SK-N-SH treated with all-trans-retinoic acid at 6 μM for 48 hours (cell line): ENCODE measurements around the gene ALPK3.

Experiments
- ATAC-seq: fragments of 200-7000 bp; cut with Tn5 transposase; 3 replicates; pipeline ENCODE4 v1.9.1; 2020; ENCODE audit warnings: mild to moderate bottlenecking, moderate library complexity
- ARNTL ChIP-seq: fragments of 450-650 bp; formaldehyde crosslinking; IDR thresholded peaks from 2 replicates; pipeline ENCODE4 v1.5.0; 2020; ENCODE audit warnings: low read depth, mild to moderate bottlenecking, moderate library complexity, borderline replicate concordance
- BACH2 ChIP-seq: fragments of 250-450 bp; sonication (Bioruptor Pico); IDR thresholded peaks from 2 replicates; pipeline ENCODE4 v1.9.0; 2021; ENCODE audit warnings: mild to moderate bottlenecking, borderline replicate concordance
- CSDC2 ChIP-seq: fragments of 250-450 bp; sonication (Bioruptor Pico); IDR thresholded peaks from 2 replicates; pipeline ENCODE4 v1.5.0; 2020; ENCODE audit warnings: mild to moderate bottlenecking, moderate library complexity
- ISL1 ChIP-seq: fragments of 250-450 bp; sonication (Bioruptor Pico); IDR thresholded peaks from 2 replicates; pipeline ENCODE4 v2.1.2; 2022; ENCODE audit warnings: mild to moderate bottlenecking, moderate library complexity
- OSR1 ChIP-seq: fragments of 250-450 bp; sonication (Bioruptor Pico); IDR thresholded peaks from 2 replicates; pipeline ENCODE4 v1.8.0; 2022; ENCODE audit warnings: moderate library complexity, mild to moderate bottlenecking, inconsistent platforms
- PPARA ChIP-seq: fragments of 250-450 bp; sonication (Bioruptor Pico); IDR thresholded peaks from 2 replicates; pipeline ENCODE4 v1.5.0; 2020; ENCODE audit warnings: mild to moderate bottlenecking, borderline replicate concordance
- SNAI2 ChIP-seq: fragments of 250-450 bp; sonication (Bioruptor Pico); IDR thresholded peaks from 2 replicates; pipeline ENCODE4 v1.5.0; 2020; ENCODE audit warnings: mild to moderate bottlenecking, moderate library complexity
- TCF4 ChIP-seq: fragments of 250-450 bp; sonication (Bioruptor Pico); IDR thresholded peaks from 2 replicates; pipeline ENCODE4 v1.8.0; 2021; ENCODE audit warnings: mild to moderate bottlenecking, moderate library complexity, borderline replicate concordance
- TOX ChIP-seq: fragments of 250-450 bp; sonication (Bioruptor Pico); IDR thresholded peaks from 2 replicates; pipeline ENCODE4 v1.8.0; 2021; ENCODE audit warnings: mild to moderate bottlenecking, moderate library complexity, borderline replicate concordance
- ZFP3 ChIP-seq: fragments of 250-450 bp; sonication (Bioruptor Pico); IDR thresholded peaks from 2 replicates; pipeline ENCODE4 v1.5.0; 2020; ENCODE audit warnings: mild to moderate bottlenecking, moderate library complexity
- ZFP30 ChIP-seq: fragments of 450-650 bp; formaldehyde crosslinking; IDR thresholded peaks from 2 replicates; pipeline ENCODE4 v1.5.0; 2022; ENCODE audit warnings: mild to moderate bottlenecking, moderate library complexity
- ZNF565 ChIP-seq: fragments of 450-650 bp; formaldehyde crosslinking; conservative IDR thresholded peaks from 2 replicates; pipeline ENCODE4 v1.5.0; 2020; ENCODE audit warnings: low read depth, mild to moderate bottlenecking, moderate library complexity
- ZNF8 ChIP-seq: fragments of 450-650 bp; formaldehyde crosslinking; IDR thresholded peaks from 2 replicates; pipeline ENCODE4 v1.5.0; 2020; ENCODE audit warnings: mild to moderate bottlenecking, moderate library complexity
- TF ChIP-seq, protein P1 (sequence below): fragments of 250-450 bp; sonication (Bioruptor Pico); IDR thresholded peaks from 2 replicates; pipeline ENCODE4 v1.8.0; 2020; ENCODE audit warnings: mild to moderate bottlenecking, moderate library complexity, borderline replicate concordance
- TF ChIP-seq, protein P2 (sequence below): fragments of 250-450 bp; sonication (Bioruptor Pico); IDR thresholded peaks from 2 replicates; pipeline ENCODE4 v1.5.1; 2021; ENCODE audit warnings: mild to moderate bottlenecking, moderate library complexity
- TF ChIP-seq, protein P3 (sequence below): fragments of 250-450 bp; sonication (Bioruptor Pico); IDR thresholded peaks from 2 replicates; pipeline ENCODE4 v1.5.1; 2020; ENCODE audit warnings: low read depth, mild to moderate bottlenecking, moderate library complexity
- TF ChIP-seq, protein P4 (sequence below): fragments of 250-450 bp; sonication (Bioruptor Pico); IDR thresholded peaks from 2 replicates; pipeline ENCODE4 v1.5.0; 2020; ENCODE audit warnings: mild to moderate bottlenecking, moderate library complexity
- TF ChIP-seq, protein P5 (sequence below): fragments of 250-450 bp; sonication (Bioruptor Pico); IDR thresholded peaks from 2 replicates; pipeline ENCODE4 v1.8.0; 2021; ENCODE audit warnings: low read depth, mild to moderate bottlenecking, moderate library complexity, borderline replicate concordance

ALPK3 gene

DNA sequence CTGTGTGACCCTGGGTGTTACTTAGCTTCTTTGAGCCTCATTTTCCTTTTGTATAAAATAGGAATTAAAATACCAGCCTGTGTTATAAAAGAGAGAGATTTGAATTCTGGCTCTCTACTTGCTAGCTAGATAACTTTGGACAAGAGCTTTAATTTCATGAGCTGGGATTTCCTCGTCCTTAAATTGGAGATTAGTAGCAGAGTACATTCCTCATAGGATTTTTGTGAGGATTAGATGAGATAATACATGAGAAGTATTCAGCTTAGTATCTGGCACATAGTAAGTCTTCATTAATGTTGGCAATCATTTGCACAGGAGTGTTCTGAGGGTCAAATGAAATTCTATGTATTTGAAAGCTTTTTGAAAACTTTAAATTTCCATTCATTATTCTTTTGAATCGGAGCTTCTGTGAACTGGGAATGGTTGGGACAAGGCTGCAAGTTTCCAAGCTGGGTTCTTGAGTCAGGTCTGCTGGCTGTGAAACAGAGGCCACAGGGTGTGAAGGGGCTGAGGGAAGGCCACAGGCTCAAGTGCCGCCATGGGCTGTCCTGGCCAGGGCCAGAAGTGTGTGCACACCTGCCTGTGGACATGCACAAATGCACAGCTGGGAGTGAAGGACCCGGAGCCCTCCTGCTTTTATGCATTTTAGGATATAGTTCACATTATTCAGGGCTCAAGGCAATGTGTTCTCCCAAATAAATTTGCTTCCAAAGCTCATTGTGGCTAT is 17.2 kb downstream of the ALPK3 start:
- ATAC-seq, result no peak
- TF ChIP-seq, protein P1, sequence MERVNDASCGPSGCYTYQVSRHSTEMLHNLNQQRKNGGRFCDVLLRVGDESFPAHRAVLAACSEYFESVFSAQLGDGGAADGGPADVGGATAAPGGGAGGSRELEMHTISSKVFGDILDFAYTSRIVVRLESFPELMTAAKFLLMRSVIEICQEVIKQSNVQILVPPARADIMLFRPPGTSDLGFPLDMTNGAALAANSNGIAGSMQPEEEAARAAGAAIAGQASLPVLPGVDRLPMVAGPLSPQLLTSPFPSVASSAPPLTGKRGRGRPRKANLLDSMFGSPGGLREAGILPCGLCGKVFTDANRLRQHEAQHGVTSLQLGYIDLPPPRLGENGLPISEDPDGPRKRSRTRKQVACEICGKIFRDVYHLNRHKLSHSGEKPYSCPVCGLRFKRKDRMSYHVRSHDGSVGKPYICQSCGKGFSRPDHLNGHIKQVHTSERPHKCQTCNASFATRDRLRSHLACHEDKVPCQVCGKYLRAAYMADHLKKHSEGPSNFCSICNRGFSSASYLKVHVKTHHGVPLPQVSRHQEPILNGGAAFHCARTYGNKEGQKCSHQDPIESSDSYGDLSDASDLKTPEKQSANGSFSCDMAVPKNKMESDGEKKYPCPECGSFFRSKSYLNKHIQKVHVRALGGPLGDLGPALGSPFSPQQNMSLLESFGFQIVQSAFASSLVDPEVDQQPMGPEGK, result no peak
- TF ChIP-seq PPARA (CRISPR knock-in tag) (no peak), OSR1 (no peak), ZFP3 (CRISPR knock-in tag) (no peak), ZNF565 (CRISPR knock-in tag) (no peak), CSDC2 (CRISPR knock-in tag) (no peak), TOX (CRISPR knock-in tag) (no peak), ZNF8 (CRISPR knock-in tag) (no peak), ZFP30 (no peak), SNAI2 (CRISPR knock-in tag) (no peak), ARNTL (CRISPR knock-in tag) (no peak)
- TF ChIP-seq, protein P2, sequence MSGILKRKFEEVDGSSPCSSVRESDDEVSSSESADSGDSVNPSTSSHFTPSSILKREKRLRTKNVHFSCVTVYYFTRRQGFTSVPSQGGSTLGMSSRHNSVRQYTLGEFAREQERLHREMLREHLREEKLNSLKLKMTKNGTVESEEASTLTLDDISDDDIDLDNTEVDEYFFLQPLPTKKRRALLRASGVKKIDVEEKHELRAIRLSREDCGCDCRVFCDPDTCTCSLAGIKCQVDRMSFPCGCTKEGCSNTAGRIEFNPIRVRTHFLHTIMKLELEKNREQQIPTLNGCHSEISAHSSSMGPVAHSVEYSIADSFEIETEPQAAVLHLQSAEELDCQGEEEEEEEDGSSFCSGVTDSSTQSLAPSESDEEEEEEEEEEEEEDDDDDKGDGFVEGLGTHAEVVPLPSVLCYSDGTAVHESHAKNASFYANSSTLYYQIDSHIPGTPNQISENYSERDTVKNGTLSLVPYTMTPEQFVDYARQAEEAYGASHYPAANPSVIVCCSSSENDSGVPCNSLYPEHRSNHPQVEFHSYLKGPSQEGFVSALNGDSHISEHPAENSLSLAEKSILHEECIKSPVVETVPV (CRISPR knock-in tag), result no peak
- TF ChIP-seq, protein P3, sequence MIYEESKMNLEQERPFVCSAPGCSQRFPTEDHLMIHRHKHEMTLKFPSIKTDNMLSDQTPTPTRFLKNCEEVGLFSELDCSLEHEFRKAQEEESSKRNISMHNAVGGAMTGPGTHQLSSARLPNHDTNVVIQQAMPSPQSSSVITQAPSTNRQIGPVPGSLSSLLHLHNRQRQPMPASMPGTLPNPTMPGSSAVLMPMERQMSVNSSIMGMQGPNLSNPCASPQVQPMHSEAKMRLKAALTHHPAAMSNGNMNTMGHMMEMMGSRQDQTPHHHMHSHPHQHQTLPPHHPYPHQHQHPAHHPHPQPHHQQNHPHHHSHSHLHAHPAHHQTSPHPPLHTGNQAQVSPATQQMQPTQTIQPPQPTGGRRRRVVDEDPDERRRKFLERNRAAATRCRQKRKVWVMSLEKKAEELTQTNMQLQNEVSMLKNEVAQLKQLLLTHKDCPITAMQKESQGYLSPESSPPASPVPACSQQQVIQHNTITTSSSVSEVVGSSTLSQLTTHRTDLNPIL (CRISPR knock-in tag), result no peak
- TF ChIP-seq, protein P4, sequence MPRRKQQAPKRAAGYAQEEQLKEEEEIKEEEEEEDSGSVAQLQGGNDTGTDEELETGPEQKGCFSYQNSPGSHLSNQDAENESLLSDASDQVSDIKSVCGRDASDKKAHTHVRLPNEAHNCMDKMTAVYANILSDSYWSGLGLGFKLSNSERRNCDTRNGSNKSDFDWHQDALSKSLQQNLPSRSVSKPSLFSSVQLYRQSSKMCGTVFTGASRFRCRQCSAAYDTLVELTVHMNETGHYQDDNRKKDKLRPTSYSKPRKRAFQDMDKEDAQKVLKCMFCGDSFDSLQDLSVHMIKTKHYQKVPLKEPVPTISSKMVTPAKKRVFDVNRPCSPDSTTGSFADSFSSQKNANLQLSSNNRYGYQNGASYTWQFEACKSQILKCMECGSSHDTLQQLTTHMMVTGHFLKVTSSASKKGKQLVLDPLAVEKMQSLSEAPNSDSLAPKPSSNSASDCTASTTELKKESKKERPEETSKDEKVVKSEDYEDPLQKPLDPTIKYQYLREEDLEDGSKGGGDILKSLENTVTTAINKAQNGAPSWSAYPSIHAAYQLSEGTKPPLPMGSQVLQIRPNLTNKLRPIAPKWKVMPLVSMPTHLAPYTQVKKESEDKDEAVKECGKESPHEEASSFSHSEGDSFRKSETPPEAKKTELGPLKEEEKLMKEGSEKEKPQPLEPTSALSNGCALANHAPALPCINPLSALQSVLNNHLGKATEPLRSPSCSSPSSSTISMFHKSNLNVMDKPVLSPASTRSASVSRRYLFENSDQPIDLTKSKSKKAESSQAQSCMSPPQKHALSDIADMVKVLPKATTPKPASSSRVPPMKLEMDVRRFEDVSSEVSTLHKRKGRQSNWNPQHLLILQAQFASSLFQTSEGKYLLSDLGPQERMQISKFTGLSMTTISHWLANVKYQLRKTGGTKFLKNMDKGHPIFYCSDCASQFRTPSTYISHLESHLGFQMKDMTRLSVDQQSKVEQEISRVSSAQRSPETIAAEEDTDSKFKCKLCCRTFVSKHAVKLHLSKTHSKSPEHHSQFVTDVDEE, result no peak

DNA sequence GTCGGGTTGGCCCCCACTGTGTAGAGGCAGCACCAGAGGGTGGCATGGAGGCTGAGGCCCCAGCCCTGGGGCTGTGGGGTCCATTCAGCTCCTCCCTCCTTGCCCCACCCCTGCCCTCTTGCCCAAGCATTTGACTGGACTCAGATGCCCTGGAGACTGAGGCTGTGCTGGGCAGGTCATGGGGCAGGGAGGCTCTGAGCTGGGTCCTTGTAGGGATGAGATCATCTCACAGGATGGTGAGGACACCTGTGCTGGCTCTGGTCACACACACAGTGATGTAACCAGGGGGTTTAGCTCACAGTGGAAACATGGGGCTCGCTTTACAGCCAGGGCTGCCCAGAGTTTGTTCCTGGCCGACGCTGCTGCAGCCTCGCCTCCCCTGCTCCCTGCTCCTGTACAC is 17.8 kb downstream of the ALPK3 start:
- no peak for TF ChIP-seq ZNF565 (CRISPR knock-in tag)

DNA sequence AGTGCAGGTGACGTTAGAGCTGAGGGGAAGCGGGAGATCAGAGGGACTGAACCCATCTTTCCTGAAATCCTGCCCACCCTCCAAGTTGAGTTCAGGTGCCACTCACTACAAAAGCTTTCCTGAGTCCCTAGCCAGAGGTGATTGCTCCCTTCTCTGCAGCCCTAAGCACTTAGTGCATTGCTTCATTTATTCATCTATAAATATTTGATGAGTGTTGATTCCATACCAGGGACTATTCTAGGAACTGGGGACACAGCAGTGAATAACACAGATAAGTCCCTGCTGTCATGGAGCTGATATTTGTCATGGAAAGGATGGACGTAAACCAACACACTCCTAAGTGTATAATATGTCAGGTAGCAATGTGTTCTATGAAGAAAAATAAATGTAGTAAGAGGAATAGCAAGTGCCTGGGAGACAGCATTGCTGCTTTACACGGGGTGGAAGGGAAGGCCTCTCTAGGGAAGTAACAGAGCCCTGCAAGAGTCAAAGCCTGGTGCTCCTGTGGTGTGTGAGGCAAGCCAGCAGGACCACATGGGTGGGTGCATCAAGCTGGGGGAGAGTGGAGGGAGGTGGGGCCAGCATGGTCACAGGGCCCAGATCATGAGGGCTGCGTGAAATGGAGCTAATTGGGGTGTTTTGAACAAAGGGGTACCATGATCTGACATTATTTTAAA is 18.6 kb downstream of the ALPK3 start:
- ATAC-seq, result no peak
- no peak for TF ChIP-seq SNAI2 (CRISPR knock-in tag)
- no peak for TF ChIP-seq TCF4
- TF ChIP-seq, protein P4, result no peak
- TF ChIP-seq, protein P1, result no peak
- no peak for TF ChIP-seq ARNTL (CRISPR knock-in tag)
- TF ChIP-seq BACH2, result no peak
- TF ChIP-seq, protein P5, sequence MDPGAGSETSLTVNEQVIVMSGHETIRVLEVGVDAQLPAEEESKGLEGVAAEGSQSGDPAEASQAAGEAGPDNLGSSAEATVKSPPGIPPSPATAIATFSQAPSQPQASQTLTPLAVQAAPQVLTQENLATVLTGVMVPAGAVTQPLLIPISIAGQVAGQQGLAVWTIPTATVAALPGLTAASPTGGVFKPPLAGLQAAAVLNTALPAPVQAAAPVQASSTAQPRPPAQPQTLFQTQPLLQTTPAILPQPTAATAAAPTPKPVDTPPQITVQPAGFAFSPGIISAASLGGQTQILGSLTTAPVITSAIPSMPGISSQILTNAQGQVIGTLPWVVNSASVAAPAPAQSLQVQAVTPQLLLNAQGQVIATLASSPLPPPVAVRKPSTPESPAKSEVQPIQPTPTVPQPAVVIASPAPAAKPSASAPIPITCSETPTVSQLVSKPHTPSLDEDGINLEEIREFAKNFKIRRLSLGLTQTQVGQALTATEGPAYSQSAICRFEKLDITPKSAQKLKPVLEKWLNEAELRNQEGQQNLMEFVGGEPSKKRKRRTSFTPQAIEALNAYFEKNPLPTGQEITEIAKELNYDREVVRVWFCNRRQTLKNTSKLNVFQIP (CRISPR knock-in tag), result no peak
- TF ChIP-seq ISL1, result no peak
- no peak for TF ChIP-seq ZFP3 (CRISPR knock-in tag)
- no peak for TF ChIP-seq TOX (CRISPR knock-in tag)
- TF ChIP-seq, protein P2 (CRISPR knock-in tag), result no peak
- TF ChIP-seq ZNF565 (CRISPR knock-in tag), result no peak
- no peak for TF ChIP-seq ZFP30

More for the DNA sequence above, 17.8 kb downstream of the ALPK3 start:
- no peak for ATAC-seq
